GM21526 (cell line): ENCODE measurements around the gene CFAP97D2.
"Not testable (repeated sequence)": the region's sequence is repeated elsewhere in the genome, so short reads cannot be mapped to it uniquely, and the experiment has no call there.

Source experiments
- ATAC-seq: cut with Tn5 transposase; IDR thresholded peaks from one replicate; pipeline ENCODE4 v1.9.1; 2021; ENCODE audit warnings: moderate library complexity; ENCODE audit not compliant: unreplicated experiment, low FRiP score

The CFAP97D2 gene

DNA sequence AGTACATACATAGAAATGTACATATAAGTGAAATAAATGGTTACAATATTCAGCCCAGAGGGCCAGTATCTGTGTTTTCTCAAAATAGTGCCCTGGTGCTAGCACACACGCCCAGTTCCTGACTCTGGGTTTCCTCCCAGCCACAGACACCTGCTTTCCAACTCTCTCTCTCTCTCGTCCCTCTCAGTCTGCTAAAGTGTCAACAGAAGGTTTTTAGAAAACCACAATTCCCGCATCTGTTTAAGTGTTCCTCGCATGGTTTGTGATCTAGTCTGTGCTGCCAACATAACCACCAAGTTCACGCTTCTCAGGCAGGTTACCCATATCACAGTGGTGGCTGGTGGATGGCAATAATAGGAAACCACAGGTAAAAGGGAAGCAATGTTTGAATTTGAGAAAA lies 84.5 kb downstream of the CFAP97D2 start:
- ATAC-seq, result no peak

- ATAC-seq, result not testable (repeated sequence)
Measured at GRCh38 chr13:114264313-114264712, 85.3 kb downstream of the CFAP97D2 start.

- no peak for ATAC-seq
Measured at GRCh38 chr13:114264886-114265611, 86.0 kb downstream of the CFAP97D2 start.

GRCh38 chr13:114266241-114266640 lies 87.2 kb downstream of the CFAP97D2 start:
- no peak for ATAC-seq

DNA sequence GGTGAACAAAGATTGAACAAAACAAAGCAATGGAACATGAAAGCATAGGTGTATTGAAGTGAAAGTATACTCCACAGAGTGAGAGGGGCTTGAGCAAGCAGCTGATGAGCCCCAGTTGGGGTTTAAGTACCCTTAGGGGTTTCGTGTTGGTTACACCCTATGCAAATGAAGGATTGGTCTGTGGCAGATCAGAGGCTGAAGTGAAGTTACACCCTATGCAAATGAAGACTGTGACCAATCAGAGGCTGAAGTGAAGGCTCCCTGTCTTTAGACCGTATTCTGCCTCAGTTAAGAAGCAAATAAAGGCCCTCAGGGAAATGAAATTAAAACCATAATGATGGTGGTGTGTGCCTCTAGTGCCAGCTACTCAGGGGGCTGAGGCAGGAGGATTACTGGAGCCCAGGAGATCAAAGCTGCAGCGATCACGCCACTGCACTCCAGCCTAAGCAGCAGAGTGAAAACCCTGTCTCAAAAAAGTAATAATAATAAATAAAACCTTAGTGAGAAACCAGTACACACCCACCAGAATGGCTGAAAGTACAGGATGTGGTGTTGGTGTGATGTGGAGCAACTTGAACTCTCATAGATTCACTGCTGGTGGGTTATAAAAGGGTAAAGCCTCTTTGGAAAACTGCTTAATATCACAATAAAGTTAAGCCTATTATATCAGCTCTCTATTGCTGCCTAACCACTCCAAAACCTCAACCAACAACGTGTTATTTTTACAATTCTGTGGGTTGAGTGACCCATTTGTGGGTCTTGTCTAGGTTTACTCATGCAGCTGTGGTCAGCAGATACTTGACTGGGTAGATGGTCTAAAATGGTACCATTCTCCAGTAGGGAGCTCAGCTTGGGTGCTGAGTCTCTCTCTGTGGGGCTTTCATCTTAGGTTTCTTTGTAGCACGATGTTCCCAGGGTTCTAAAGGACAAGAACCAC lies 89.6 kb downstream of the CFAP97D2 start:
- no peak for ATAC-seq

DNA sequence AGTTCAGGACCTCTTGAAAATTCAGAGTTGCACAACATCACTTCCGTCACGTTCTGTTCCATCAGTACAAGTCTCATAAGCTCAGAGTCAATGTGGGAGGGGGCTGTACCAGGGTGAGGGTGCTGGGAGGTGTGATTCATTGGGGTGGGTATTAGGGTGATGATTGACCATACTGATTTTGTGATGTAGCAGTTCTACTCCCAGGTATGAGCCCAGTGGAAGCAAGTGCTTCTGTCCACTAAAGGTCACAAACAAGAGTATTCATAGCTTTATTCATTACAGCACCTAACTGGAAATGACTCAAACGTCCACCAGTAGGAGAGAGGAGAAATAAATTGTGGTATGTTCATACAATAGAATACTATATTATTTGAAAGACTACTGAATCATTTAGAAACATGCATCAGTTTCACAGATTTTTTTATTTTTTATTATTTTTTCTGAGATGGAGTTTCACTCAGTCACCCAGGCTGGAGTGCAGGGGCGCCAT lies 90.3 kb downstream of the CFAP97D2 start:
- ATAC-seq, result no peak
